Suprapubic skin (tissue), 4 donors: ENCODE data around the gene PRAMEF2.
"Not testable (repeated sequence)": the region's sequence is repeated elsewhere in the genome, so short reads cannot be mapped to it uniquely, and the experiment has no call there.

Experiments
- CTCF ChIP-seq, 2 donors: fragments of 200-600 bp in 1 of 2; fragments of 450-650 bp in 1 of 2; sonication (generic) in 1 of 2; IDR thresholded peaks; one replicate each; pipeline ENCODE4 v1.5.1; 2016 to 2019; ENCODE audit warnings: antibody characterized with exemption in 2 of 2, mild to moderate bottlenecking in 1 of 2, moderate library complexity in 1 of 2
- EP300 ChIP-seq: sonication (generic); formaldehyde crosslinking; IDR thresholded peaks from one replicate; pipeline ENCODE4 v1.6.1; 2017; ENCODE audit warnings: antibody characterized with exemption
- POLR2A ChIP-seq, 2 donors: fragments of 450-650 bp; IDR thresholded peaks; one replicate each; pipeline ENCODE4 v1.6.1; 2017; ENCODE audit warnings: antibody characterized with exemption in 2 of 2, mild to moderate bottlenecking in 2 of 2, moderate library complexity in 2 of 2
- POLR2AphosphoS5 ChIP-seq, 3 donors: sonication (generic); formaldehyde crosslinking; IDR thresholded peaks; one replicate each; pipeline ENCODE4 v1.6.1; 2017; ENCODE audit warnings: antibody characterized with exemption in 3 of 3

GRCh38 chr1:12819061-12819460 is 37.8 kb upstream of the PRAMEF2 start:
- TF ChIP-seq CTCF (IDR thresholded peaks at IDR 0.05); EP300; POLR2AphosphoS5 (IDR thresholded peaks at IDR 0.05); POLR2A (IDR thresholded peaks at IDR 0.05): not testable (repeated sequence)
